ENCODE measurements around the gene HLA-DQA1.

- TF ChIP-seq CTCF (conservative IDR thresholded peaks at IDR 0.05; ENCODE audit: low read length), result no peak
- no peak for TF ChIP-seq EZH2phosphoT487 (IDR thresholded peaks at IDR 0.05; ENCODE audit: borderline replicate concordance, low read depth, low read length)
Observed at GRCh38 chr6:32608362-32608761, 28.8 kb upstream of the HLA-DQA1 start.

All from OCI-LY7 (cell line).